Activated gamma-delta T cell treated with Interleukin-2 at 50 U/mL for 16 hours (primary cell): Measurements from ENCODE around the gene CABP7.

Experiments
- DNase-seq: peaks from one replicate; pipeline ENCODE4 v3.0.0-alpha.2; 2020

Gene CABP7

GRCh38 chr22:29702931-29703501 is 16.8 kb upstream of the CABP7 start:
- no peak for DNase-seq

GRCh38 chr22:29703569-29704195 is 16.1 kb upstream of the CABP7 start:
- DNase-seq: no peak

- no peak for DNase-seq
Observed at GRCh38 chr22:29704528-29705285, 15.1 kb upstream of the CABP7 start.

GRCh38 chr22:29705651-29706050 is 14.2 kb upstream of the CABP7 start:
- DNase-seq: no peak

GRCh38 chr22:29706486-29706885 is 13.3 kb upstream of the CABP7 start:
- no peak for DNase-seq

GRCh38 chr22:29707010-29707409 is 12.8 kb upstream of the CABP7 start:
- no peak for DNase-seq

GRCh38 chr22:29707471-29707870 is 12.3 kb upstream of the CABP7 start:
- no peak for DNase-seq

GRCh38 chr22:29710193-29710592 is 9.6 kb upstream of the CABP7 start:
- DNase-seq: no peak

- no peak for DNase-seq
Observed at GRCh38 chr22:29710922-29711593, 8.7 kb upstream of the CABP7 start.

- no peak for DNase-seq
Observed at GRCh38 chr22:29712119-29712518, 7.7 kb upstream of the CABP7 start.

GRCh38 chr22:29713156-29713727 is 6.6 kb upstream of the CABP7 start:
- DNase-seq: no peak

GRCh38 chr22:29715240-29715639 is 4.6 kb upstream of the CABP7 start:
- DNase-seq: no peak

GRCh38 chr22:29715705-29716104 is 4.1 kb upstream of the CABP7 start:
- DNase-seq: no peak

- DNase-seq: no peak
Observed at GRCh38 chr22:29716814-29717545, 2.8 kb upstream of the CABP7 start.

GRCh38 chr22:29717789-29718188 is 2.0 kb upstream of the CABP7 start:
- DNase-seq: no peak

GRCh38 chr22:29718949-29719898 is 579 bp upstream of the CABP7 start:
- DNase-seq: no peak

- no peak for DNase-seq
Observed at GRCh38 chr22:29720811-29721323, 1.1 kb downstream of the CABP7 start.

- DNase-seq: no peak
Observed at GRCh38 chr22:29722151-29722550, 2.3 kb downstream of the CABP7 start.

- no peak for DNase-seq
Observed at GRCh38 chr22:29722587-29722986, 2.8 kb downstream of the CABP7 start.

GRCh38 chr22:29723766-29724165 is 4.0 kb downstream of the CABP7 start:
- no peak for DNase-seq

GRCh38 chr22:29724843-29725242 is 5.0 kb downstream of the CABP7 start:
- no peak for DNase-seq
